Measurements from ENCODE around the gene PTPRO.

The PTPRO gene

DNA sequence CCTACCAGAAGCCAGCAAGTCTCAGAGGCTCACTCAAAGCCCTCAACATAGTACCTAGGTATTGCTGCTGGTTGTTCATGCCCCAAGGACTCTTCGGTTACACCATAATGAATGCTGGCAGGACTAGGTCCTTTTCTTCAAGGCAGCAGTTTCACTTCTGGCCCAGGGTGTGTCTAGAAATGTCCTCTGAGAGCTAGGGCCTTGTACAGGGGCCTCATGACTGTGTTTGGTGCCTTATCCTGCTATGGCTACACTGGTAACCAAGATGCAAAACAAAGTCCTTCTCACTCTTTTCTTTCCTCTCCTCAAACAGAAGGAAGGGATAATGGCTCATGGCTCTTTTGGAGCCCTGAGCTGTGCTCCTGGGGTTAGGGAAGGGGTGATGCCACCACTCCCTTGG, 15.2 kb upstream of the PTPRO start:
- no peak overlapping the region for H3K4me3 ChIP-seq (ENCODE audit: low read depth, low read length)
- no peaks in the 10 kb centered on the region for H3K36me3 ChIP-seq (ENCODE audit: control insufficient read depth, insufficient read depth, low read length)
- H3K9me3 ChIP-seq (ENCODE audit: control insufficient read depth, insufficient read depth, low read depth, low read length) = no peaks in the 10 kb centered on the region
- no peak overlapping the region for H3K9ac ChIP-seq (ENCODE audit: low read length)
- no peaks in the 10 kb centered on the region for H3K27me3 ChIP-seq (ENCODE audit: control insufficient read depth, insufficient read depth, low read length)
- no peak overlapping the region for H3K27ac ChIP-seq (ENCODE audit: low read depth, low read length)
- H3K4me1 ChIP-seq (ENCODE audit: control insufficient read depth, insufficient read depth, low read length) = no peaks in the 10 kb centered on the region

DNA sequence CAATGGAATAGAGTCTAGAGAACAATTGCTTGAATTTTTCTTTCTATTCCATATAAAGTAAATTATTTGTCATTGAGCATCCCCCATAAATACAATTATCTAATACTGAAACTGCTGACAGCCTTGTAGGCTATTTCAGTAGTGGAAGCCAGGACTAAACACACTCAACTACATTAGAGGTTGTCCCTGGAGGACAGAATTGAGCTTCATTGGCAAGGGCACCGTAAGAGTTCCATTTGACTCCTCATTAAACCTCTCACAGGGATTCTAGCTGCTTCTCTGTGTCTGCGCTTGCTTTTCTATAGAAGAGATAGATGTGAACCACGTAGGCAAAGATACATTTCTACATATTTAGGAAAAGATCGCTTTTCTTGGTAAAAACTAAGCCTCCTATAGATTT, 3.5 kb upstream of the PTPRO start:
- Histone ChIP-seq H3K9ac (ENCODE audit: low read length) (no peak overlapping the region), H3K27me3 (ENCODE audit: control insufficient read depth, insufficient read depth, low read length) (peaks cover 77% of the 10 kb centered on the region), H3K9me3 (ENCODE audit: control insufficient read depth, insufficient read depth, low read depth, low read length) (no peaks in the 10 kb centered on the region)

DNA sequence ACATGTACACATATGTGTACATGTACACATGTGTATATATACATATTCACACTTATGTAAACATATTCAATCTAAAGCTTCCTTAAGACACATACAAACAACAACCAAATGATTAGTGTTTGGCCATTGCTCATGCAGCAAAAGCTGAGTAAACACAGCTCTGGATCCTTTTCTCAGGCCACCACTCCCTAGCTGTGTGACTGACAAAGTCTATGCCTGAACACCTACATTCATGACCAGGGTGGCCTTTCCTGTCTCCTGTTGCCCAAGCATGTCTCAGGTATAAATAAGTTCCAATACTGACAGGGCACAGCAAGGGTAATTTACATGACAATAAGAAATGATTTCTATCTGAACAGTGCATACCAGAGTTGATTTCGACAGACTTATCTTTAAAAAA, 1.4 kb upstream of the PTPRO start:
- Histone ChIP-seq H3K27ac (ENCODE audit: low read depth, low read length) (no peak overlapping the region), H3K4me3 (ENCODE audit: low read depth, low read length) (no peak overlapping the region), H3K36me3 (ENCODE audit: control insufficient read depth, insufficient read depth, low read length) (no peaks in the 10 kb centered on the region), H3K27me3 (ENCODE audit: control insufficient read depth, insufficient read depth, low read length) (peaks cover 87% of the 10 kb centered on the region), H3K4me1 (ENCODE audit: control insufficient read depth, insufficient read depth, low read length) (peaks cover 4% of the 10 kb centered on the region; the same call in 1 of the 2 replicates), H3K9me3 (ENCODE audit: control insufficient read depth, insufficient read depth, low read depth, low read length) (no peaks in the 10 kb centered on the region), H3K9ac (ENCODE audit: low read length) (no peak overlapping the region)

More for the DNA sequence above, 3.5 kb upstream of the PTPRO start:
- peaks cover 4% of the 10 kb centered on the region; the same call in 1 of the 2 replicates for H3K4me1 ChIP-seq (ENCODE audit: control insufficient read depth, insufficient read depth, low read length)
- H3K36me3 ChIP-seq (ENCODE audit: control insufficient read depth, insufficient read depth, low read length) = no peaks in the 10 kb centered on the region
- H3K4me3 ChIP-seq (ENCODE audit: low read depth, low read length) = no peak overlapping the region
- H3K27ac ChIP-seq (ENCODE audit: low read depth, low read length) = no peak overlapping the region

DNA sequence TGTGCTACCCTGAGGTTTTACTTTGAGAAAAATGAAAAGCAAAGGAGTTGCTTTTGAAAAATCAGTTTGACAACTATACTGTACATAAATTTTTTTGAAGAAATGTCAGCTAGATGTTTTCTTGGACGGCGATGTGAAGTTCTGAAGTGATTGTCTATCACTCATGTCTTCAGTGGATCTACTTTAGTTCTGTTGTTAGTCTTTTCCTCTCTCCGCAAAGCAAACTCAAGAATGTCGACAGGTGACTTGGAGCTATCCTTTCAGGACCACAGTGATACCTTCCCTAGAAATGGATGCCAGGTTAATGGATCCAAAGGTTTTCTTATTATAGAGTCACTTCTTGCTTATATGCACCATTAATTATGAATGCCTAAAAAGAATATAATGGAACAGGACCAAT, 1.2 kb downstream of the PTPRO start:
- no peak overlapping the region; the same call in 1 of the 2 replicates for H3K4me3 ChIP-seq (ENCODE audit: low read depth, low read length)

DNA sequence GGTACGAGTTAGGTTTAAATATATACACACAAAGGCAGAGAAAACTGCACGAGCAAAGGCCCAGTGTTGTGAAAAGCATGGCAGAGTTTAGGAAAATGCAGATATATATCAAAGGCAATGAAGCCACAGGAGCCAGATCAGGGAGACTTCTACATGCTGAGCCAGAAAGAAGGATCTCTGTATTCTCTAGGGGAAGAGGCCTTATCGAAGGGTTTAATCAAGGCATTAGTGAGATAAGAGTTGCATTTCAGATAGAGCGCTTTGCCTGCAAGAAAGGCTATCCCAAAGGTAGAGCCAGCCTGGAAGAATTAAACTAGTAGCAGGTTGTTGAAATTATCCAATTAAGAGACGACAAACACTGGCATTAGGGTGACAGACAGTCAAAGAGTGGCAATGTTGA, 7.6 kb downstream of the PTPRO start:
- Histone ChIP-seq H3K4me3 (ENCODE audit: low read depth, low read length) (no peak overlapping the region), H3K27ac (ENCODE audit: low read depth, low read length) (no peak overlapping the region), H3K9ac (ENCODE audit: low read length) (no peak overlapping the region), H3K4me1 (ENCODE audit: control insufficient read depth, insufficient read depth, low read length) (no peaks in the 10 kb centered on the region), H3K9me3 (ENCODE audit: control insufficient read depth, insufficient read depth, low read depth, low read length) (no peaks in the 10 kb centered on the region), H3K36me3 (ENCODE audit: control insufficient read depth, insufficient read depth, low read length) (no peaks in the 10 kb centered on the region), H3K27me3 (ENCODE audit: control insufficient read depth, insufficient read depth, low read length) (peaks cover 5% of the 10 kb centered on the region; the same call in 1 of the 2 replicates)

More for the DNA sequence above, 1.2 kb downstream of the PTPRO start:
- Histone ChIP-seq H3K36me3 (ENCODE audit: control insufficient read depth, insufficient read depth, low read length) (no peaks in the 10 kb centered on the region), H3K9ac (ENCODE audit: low read length) (no peak overlapping the region), H3K4me1 (ENCODE audit: control insufficient read depth, insufficient read depth, low read length) (peaks cover 4% of the 10 kb centered on the region; the same call in 1 of the 2 replicates), H3K9me3 (ENCODE audit: control insufficient read depth, insufficient read depth, low read depth, low read length) (no peaks in the 10 kb centered on the region), H3K27me3 (ENCODE audit: control insufficient read depth, insufficient read depth, low read length) (peaks cover 62% of the 10 kb centered on the region), H3K27ac (ENCODE audit: low read depth, low read length) (no peak overlapping the region)

DNA sequence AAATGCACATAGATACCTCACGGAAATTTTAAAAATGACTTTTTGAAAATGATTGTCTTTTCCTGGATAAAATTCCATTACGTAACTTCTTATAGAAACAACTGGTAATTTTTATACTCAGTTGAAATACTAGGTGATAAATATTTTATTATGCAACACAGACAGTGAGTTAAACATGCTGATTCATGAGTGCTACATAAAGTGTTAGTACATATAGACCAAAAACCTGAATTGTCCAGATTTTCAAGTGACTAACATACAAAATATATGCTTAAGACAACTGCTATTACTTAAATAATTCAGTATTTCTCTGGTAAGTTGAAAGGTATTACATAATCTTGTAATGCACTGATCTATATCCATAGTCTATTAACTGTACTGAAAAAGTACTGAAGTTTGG, 11.9 kb downstream of the PTPRO start:
- no peak overlapping the region for H3K27ac ChIP-seq (ENCODE audit: low read depth, low read length)
- no peak overlapping the region for H3K9ac ChIP-seq (ENCODE audit: low read length)
- no peaks in the 10 kb centered on the region for H3K4me1 ChIP-seq (ENCODE audit: control insufficient read depth, insufficient read depth, low read length)
- no peaks in the 10 kb centered on the region for H3K9me3 ChIP-seq (ENCODE audit: control insufficient read depth, insufficient read depth, low read depth, low read length)
- no peak overlapping the region for H3K4me3 ChIP-seq (ENCODE audit: low read depth, low read length)
- peaks cover 5% of the 10 kb centered on the region; the same call in 1 of the 2 replicates for H3K27me3 ChIP-seq (ENCODE audit: control insufficient read depth, insufficient read depth, low read length)
- no peaks in the 10 kb centered on the region for H3K36me3 ChIP-seq (ENCODE audit: control insufficient read depth, insufficient read depth, low read length)

DNA sequence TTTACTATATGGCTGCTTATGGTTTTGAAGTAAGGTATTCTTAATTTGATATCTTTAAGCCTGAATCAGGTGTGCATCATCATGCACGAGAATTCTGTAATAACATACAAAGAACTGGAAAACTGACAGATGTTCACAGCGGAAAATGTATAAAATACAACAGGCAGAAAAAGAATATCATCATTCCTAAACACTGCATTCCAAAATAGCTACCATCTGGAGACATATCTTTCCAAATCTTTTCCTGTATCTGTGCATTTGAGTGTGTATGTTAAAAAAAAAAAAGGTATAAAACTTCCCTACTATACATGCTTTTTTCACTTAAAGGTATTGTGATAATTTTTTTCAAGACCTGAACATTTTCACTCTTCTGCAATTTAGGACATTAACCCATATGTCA, 13.7 kb downstream of the PTPRO start:
- no peak overlapping the region for H3K4me3 ChIP-seq (ENCODE audit: low read depth, low read length)
- peaks cover 8% of the 10 kb centered on the region; the same call in 1 of the 2 replicates for H3K27me3 ChIP-seq (ENCODE audit: control insufficient read depth, insufficient read depth, low read length)
- no peaks in the 10 kb centered on the region for H3K36me3 ChIP-seq (ENCODE audit: control insufficient read depth, insufficient read depth, low read length)

DNA sequence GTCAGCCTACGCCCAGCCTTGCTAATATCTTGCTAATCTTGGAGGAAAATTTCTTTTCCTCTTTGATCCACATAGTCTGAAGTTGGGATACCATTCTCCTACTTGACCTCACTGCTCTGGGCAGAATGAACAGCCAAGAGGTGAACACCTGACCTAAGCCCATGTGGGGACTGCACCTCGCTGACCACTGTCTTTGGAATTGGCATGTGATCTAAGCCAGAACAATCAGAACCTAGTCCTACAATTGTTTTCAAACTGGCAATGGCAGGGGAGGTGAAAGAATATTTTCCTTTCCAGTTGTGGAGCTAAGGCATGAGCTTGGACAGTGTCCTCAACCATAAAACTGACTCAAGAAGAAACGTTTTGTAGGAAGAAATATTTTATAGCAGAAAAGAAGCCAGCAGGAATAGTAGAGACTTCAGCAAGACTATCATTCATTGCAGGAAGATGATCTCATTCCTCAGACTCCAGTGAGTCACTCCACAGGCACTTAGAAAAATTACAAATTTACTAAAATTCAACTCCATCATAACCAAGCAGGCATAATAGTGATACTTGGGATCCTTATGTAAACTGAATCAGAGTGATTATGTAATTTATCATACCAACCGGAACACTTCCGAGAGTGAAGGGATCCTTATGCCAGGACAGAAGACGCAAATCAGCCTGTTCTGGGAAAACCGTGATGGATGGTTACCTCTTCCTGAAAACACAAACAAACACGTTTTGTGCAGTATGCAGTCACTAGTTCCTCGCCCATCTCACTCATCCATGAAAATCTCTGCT, 14.7 kb downstream of the PTPRO start:
- Histone ChIP-seq H3K4me1 (ENCODE audit: control insufficient read depth, insufficient read depth, low read length) (no peaks in the 10 kb centered on the region), H3K4me3 (ENCODE audit: low read depth, low read length) (no peak overlapping the region), H3K27ac (ENCODE audit: low read depth, low read length) (no peak overlapping the region), H3K9me3 (ENCODE audit: control insufficient read depth, insufficient read depth, low read depth, low read length) (no peaks in the 10 kb centered on the region), H3K9ac (ENCODE audit: low read length) (no peak overlapping the region), H3K27me3 (ENCODE audit: control insufficient read depth, insufficient read depth, low read length) (peaks cover 8% of the 10 kb centered on the region; the same call in 1 of the 2 replicates), H3K36me3 (ENCODE audit: control insufficient read depth, insufficient read depth, low read length) (no peaks in the 10 kb centered on the region)

More for the DNA sequence above, 13.7 kb downstream of the PTPRO start:
- Histone ChIP-seq H3K4me1 (ENCODE audit: control insufficient read depth, insufficient read depth, low read length) (no peaks in the 10 kb centered on the region), H3K9ac (ENCODE audit: low read length) (no peak overlapping the region), H3K27ac (ENCODE audit: low read depth, low read length) (no peak overlapping the region), H3K9me3 (ENCODE audit: control insufficient read depth, insufficient read depth, low read depth, low read length) (no peaks in the 10 kb centered on the region)

DNA sequence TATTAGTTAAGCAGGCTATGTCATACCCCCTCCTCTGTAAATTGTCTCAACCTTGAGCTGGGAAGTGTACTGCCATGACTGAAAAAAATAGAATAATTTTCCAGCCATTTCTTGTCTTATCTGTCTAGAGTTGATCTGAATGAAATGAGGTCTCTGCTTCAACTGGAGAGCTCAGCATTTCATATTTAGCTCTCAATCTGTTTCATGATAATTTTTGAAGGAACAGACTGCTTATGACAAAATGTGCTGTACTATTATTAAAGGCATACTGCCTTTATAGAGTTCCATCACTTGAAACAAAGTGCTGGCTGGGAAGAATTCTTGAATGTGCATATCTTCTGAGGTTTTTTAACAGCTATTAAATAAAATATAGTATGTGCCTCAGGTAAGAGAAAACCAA, 19.1 kb downstream of the PTPRO start:
- H3K4me1 ChIP-seq (ENCODE audit: control insufficient read depth, insufficient read depth, low read length) = no peaks in the 10 kb centered on the region
- no peak overlapping the region for H3K9ac ChIP-seq (ENCODE audit: low read length)
- no peaks in the 10 kb centered on the region for H3K9me3 ChIP-seq (ENCODE audit: control insufficient read depth, insufficient read depth, low read depth, low read length)
- no peaks in the 10 kb centered on the region for H3K36me3 ChIP-seq (ENCODE audit: control insufficient read depth, insufficient read depth, low read length)
- H3K27ac ChIP-seq (ENCODE audit: low read depth, low read length) = no peak overlapping the region
- H3K27me3 ChIP-seq (ENCODE audit: control insufficient read depth, insufficient read depth, low read length) = peaks cover 8% of the 10 kb centered on the region; the same call in 1 of the 2 replicates
- H3K4me3 ChIP-seq (ENCODE audit: low read depth, low read length) = no peak overlapping the region

DNA sequence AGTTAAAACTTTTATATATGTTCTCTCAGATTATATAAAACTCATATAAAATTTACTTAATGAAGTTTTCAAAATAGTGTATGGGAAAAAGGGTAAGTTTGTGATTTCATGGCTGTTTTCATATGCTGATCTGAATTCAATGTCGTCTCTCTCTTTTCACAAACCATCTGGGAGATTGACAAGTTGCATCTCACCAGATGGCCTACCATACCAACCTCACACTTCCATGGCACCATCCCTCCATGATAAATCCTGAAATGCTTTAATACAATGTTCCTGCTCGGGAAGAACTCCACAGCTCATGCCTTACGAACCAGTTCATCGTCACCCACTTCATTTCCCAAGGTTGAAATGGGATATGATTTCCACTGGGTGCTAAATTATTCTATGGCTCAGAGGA, 22.3 kb downstream of the PTPRO start:
- Histone ChIP-seq H3K4me1 (ENCODE audit: control insufficient read depth, insufficient read depth, low read length) (no peaks in the 10 kb centered on the region), H3K9ac (ENCODE audit: low read length) (no peak overlapping the region)

DNA sequence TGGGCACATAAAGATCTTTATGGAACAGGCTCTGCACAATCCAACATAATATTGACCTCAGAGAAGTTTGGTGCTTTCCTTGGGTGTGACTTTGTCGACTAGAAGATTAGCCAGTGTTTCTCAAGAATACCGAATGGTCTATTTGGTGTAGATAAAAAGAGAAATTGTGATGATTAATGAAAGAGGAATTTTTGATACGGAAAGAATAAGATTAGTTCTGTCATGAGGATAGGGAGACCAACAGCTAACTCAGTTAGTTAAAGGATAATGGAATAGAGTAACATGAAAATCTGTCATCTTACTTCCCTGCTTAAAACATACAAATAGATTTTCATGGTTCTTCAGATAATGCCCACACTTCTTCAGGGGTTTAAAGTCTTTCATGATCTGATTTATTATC, 24.2 kb downstream of the PTPRO start:
- H3K4me3 ChIP-seq (ENCODE audit: low read depth, low read length) = no peak overlapping the region
- H3K27me3 ChIP-seq (ENCODE audit: control insufficient read depth, insufficient read depth, low read length) = no peaks in the 10 kb centered on the region
- no peaks in the 10 kb centered on the region for H3K9me3 ChIP-seq (ENCODE audit: control insufficient read depth, insufficient read depth, low read depth, low read length)
- no peaks in the 10 kb centered on the region for H3K36me3 ChIP-seq (ENCODE audit: control insufficient read depth, insufficient read depth, low read length)
- no peaks in the 10 kb centered on the region for H3K4me1 ChIP-seq (ENCODE audit: control insufficient read depth, insufficient read depth, low read length)
- no peak overlapping the region for H3K27ac ChIP-seq (ENCODE audit: low read depth, low read length)
- H3K9ac ChIP-seq (ENCODE audit: low read length) = no peak overlapping the region

More for the DNA sequence above, 22.3 kb downstream of the PTPRO start:
- Histone ChIP-seq H3K36me3 (ENCODE audit: control insufficient read depth, insufficient read depth, low read length) (no peaks in the 10 kb centered on the region), H3K4me3 (ENCODE audit: low read depth, low read length) (no peak overlapping the region), H3K27me3 (ENCODE audit: control insufficient read depth, insufficient read depth, low read length) (peaks cover 4% of the 10 kb centered on the region; the same call in 1 of the 2 replicates), H3K27ac (ENCODE audit: low read depth, low read length) (no peak overlapping the region), H3K9me3 (ENCODE audit: control insufficient read depth, insufficient read depth, low read depth, low read length) (no peaks in the 10 kb centered on the region)
